Measurements from ENCODE around the gene KCNT1. TPM values are rescaled to one million over a fixed set of nuclear protein-coding genes. Genes with fewer than 3 reads are reported as not detected.

The KCNT1 gene
- total RNA-seq, 2 donors from 2014 or later, result not detected

GRCh38 chr9:135729480-135729879, 27.5 kb downstream of the KCNT1 start:
- H3K27ac Mint-ChIP-seq, result no peak overlapping the region
- no peak overlapping the region for H3K4me3 Mint-ChIP-seq
- peaks cover 0 to 26% of the 10 kb centered on the region in 2 donors for H3K27me3 Mint-ChIP-seq
- H3K4me1 Mint-ChIP-seq (ENCODE audit: low read depth in 2 of 2), result peaks cover 0 to 3% of the 10 kb centered on the region in 2 donors
- peaks cover 3% of the 10 kb centered on the region for H3K9me3 Mint-ChIP-seq
- DNase-seq (ENCODE audit: low spot score), result no peak
- no peaks in the 10 kb centered on the region for H3K36me3 Mint-ChIP-seq
- ATAC-seq, result no peak

GRCh38 chr9:135731454-135731853, 29.5 kb downstream of the KCNT1 start:
- Mint-ChIP-seq H3K4me3 (no peak overlapping the region), H3K36me3 (no peaks in the 10 kb centered on the region), H3K9me3 (peaks cover 3% of the 10 kb centered on the region), H3K4me1 (ENCODE audit: low read depth in 2 of 2) (peaks cover 0 to 3% of the 10 kb centered on the region in 2 donors), H3K27me3 (peaks cover 0 to 22% of the 10 kb centered on the region in 2 donors), H3K27ac (no peak overlapping the region)
- ATAC-seq (no peak), DNase-seq (ENCODE audit: low spot score) (no peak)

- ATAC-seq (no peak), DNase-seq (ENCODE audit: low spot score) (no peak)
- peaks cover 0 to 3% of the 10 kb centered on the region in 2 donors for H3K4me1 Mint-ChIP-seq (ENCODE audit: low read depth in 2 of 2)
- H3K27ac Mint-ChIP-seq, result no peak overlapping the region
- H3K36me3 Mint-ChIP-seq, result no peaks in the 10 kb centered on the region
- H3K9me3 Mint-ChIP-seq, result peaks cover 3% of the 10 kb centered on the region
- no peak overlapping the region for H3K4me3 Mint-ChIP-seq
- H3K27me3 Mint-ChIP-seq, result peaks cover 0 to 25% of the 10 kb centered on the region in 2 donors
Measured at GRCh38 chr9:135732569-135733257, 30.7 kb downstream of the KCNT1 start.

- peaks cover 0 to 3% of the 10 kb centered on the region in 2 donors for H3K4me1 Mint-ChIP-seq (ENCODE audit: low read depth in 2 of 2)
- ATAC-seq (no peak), DNase-seq (ENCODE audit: low spot score) (no peak)
- no peak overlapping the region for H3K27ac Mint-ChIP-seq
- H3K36me3 Mint-ChIP-seq, result no peaks in the 10 kb centered on the region
- peaks cover 3% of the 10 kb centered on the region for H3K9me3 Mint-ChIP-seq
- H3K4me3 Mint-ChIP-seq, result no peak overlapping the region
- peaks cover 0 to 17% of the 10 kb centered on the region in 2 donors for H3K27me3 Mint-ChIP-seq
Measured at GRCh38 chr9:135734616-135735144, 32.7 kb downstream of the KCNT1 start.

GRCh38 chr9:135736272-135736978, 34.4 kb downstream of the KCNT1 start:
- DNase-seq (ENCODE audit: low spot score) (no peak), ATAC-seq (no peak)
- Mint-ChIP-seq H3K27ac (no peak overlapping the region), H3K9me3 (peaks cover 2% of the 10 kb centered on the region), H3K4me3 (no peak overlapping the region), H3K27me3 (peaks cover 0 to 9% of the 10 kb centered on the region in 2 donors), H3K4me1 (ENCODE audit: low read depth in 2 of 2) (no peaks in the 10 kb centered on the region), H3K36me3 (no peaks in the 10 kb centered on the region)

GRCh38 chr9:135736979-135737839, 35.2 kb downstream of the KCNT1 start:
- no peak for ATAC-seq
- peaks cover 0 to 9% of the 10 kb centered on the region in 2 donors for H3K27me3 Mint-ChIP-seq
- H3K27ac Mint-ChIP-seq, result no peak overlapping the region
- no peak for DNase-seq (ENCODE audit: low spot score)
- no peak overlapping the region for H3K4me3 Mint-ChIP-seq
- H3K9me3 Mint-ChIP-seq, result no peaks in the 10 kb centered on the region
- H3K4me1 Mint-ChIP-seq (ENCODE audit: low read depth in 2 of 2), result no peaks in the 10 kb centered on the region
- no peaks in the 10 kb centered on the region for H3K36me3 Mint-ChIP-seq

- no peaks in the 10 kb centered on the region for H3K4me1 Mint-ChIP-seq (ENCODE audit: low read depth in 2 of 2)
- DNase-seq (ENCODE audit: low spot score) (no peak), ATAC-seq (no peak)
- H3K4me3 Mint-ChIP-seq, result no peak overlapping the region
- no peaks in the 10 kb centered on the region for H3K9me3 Mint-ChIP-seq
- H3K27ac Mint-ChIP-seq, result no peak overlapping the region
- H3K27me3 Mint-ChIP-seq, result peaks cover 0 to 3% of the 10 kb centered on the region in 2 donors
- H3K36me3 Mint-ChIP-seq, result no peaks in the 10 kb centered on the region
Measured at GRCh38 chr9:135737840-135738521, 36.0 kb downstream of the KCNT1 start.

GRCh38 chr9:135739271-135740220, 37.6 kb downstream of the KCNT1 start:
- Mint-ChIP-seq H3K4me3 (no peak overlapping the region), H3K36me3 (no peaks in the 10 kb centered on the region), H3K9me3 (no peaks in the 10 kb centered on the region), H3K27me3 (peaks cover 0 to 3% of the 10 kb centered on the region in 2 donors), H3K4me1 (ENCODE audit: low read depth in 2 of 2) (no peaks in the 10 kb centered on the region), H3K27ac (no peak overlapping the region)
- ATAC-seq (no peak), DNase-seq (ENCODE audit: low spot score) (no peak)

- Mint-ChIP-seq H3K4me3 (no peak overlapping the region), H3K9me3 (no peaks in the 10 kb centered on the region), H3K36me3 (no peaks in the 10 kb centered on the region), H3K27ac (no peak overlapping the region), H3K27me3 (peaks cover 0 to 3% of the 10 kb centered on the region in 2 donors), H3K4me1 (ENCODE audit: low read depth in 2 of 2) (no peaks in the 10 kb centered on the region)
- ATAC-seq, result no peak
- DNase-seq (ENCODE audit: low spot score), result no peak
Measured at GRCh38 chr9:135741276-135742219, 39.6 kb downstream of the KCNT1 start.

GRCh38 chr9:135743021-135743420, 41.0 kb downstream of the KCNT1 start:
- Mint-ChIP-seq H3K4me1 (ENCODE audit: low read depth in 2 of 2) (no peaks in the 10 kb centered on the region), H3K4me3 (no peak overlapping the region), H3K36me3 (no peaks in the 10 kb centered on the region), H3K27me3 (no peaks in the 10 kb centered on the region), H3K27ac (no peak overlapping the region), H3K9me3 (no peaks in the 10 kb centered on the region)
- ATAC-seq (no peak), DNase-seq (ENCODE audit: low spot score) (no peak)

GRCh38 chr9:135743546-135744332, 41.8 kb downstream of the KCNT1 start:
- Mint-ChIP-seq H3K4me1 (ENCODE audit: low read depth in 2 of 2) (no peaks in the 10 kb centered on the region), H3K4me3 (no peak overlapping the region), H3K27ac (no peak overlapping the region), H3K36me3 (no peaks in the 10 kb centered on the region), H3K9me3 (no peaks in the 10 kb centered on the region), H3K27me3 (no peaks in the 10 kb centered on the region)
- ATAC-seq (no peak), DNase-seq (ENCODE audit: low spot score) (no peak)

All from natural killer cell treated with Interleukin-12 subunit alpha and Interleukin-12 subunit beta and Interleukin-15 and Interleukin-18, amount 100 ng/mL, for 72 hours (primary cell).